Dedifferentiated amniotic fluid mesenchymal stem cell (primary cell): ENCODE data around the gene RAD51B.

Experiments used
- DNase-seq: peaks from one replicate; pipeline ENCODE4 v3.0.0-alpha.2; 2016; ENCODE audit errors: extremely low spot score

The RAD51B gene

GRCh38 chr14:68486033-68486732 lies 666.6 kb downstream of the RAD51B start:
- DNase-seq, result no peak

GRCh38 chr14:68486809-68487208 lies 667.2 kb downstream of the RAD51B start:
- DNase-seq, result no peak

GRCh38 chr14:68487805-68488590 lies 668.4 kb downstream of the RAD51B start:
- DNase-seq, result no peak

GRCh38 chr14:68491793-68492192 lies 672.2 kb downstream of the RAD51B start:
- no peak for DNase-seq

- DNase-seq, result no peak
Observed at GRCh38 chr14:68492381-68493151, 673.0 kb downstream of the RAD51B start.

GRCh38 chr14:68493152-68493911 lies 673.8 kb downstream of the RAD51B start:
- DNase-seq, result no peak

GRCh38 chr14:68495101-68496039 lies 675.8 kb downstream of the RAD51B start:
- DNase-seq, result no peak

GRCh38 chr14:68497011-68497410 lies 677.4 kb downstream of the RAD51B start:
- DNase-seq, result no peak

GRCh38 chr14:68499451-68499850 lies 679.9 kb downstream of the RAD51B start:
- DNase-seq, result no peak

- no peak for DNase-seq
Observed at GRCh38 chr14:68501171-68501570, 681.6 kb downstream of the RAD51B start.

GRCh38 chr14:68501614-68502052 lies 682.1 kb downstream of the RAD51B start:
- no peak for DNase-seq

- no peak for DNase-seq
Observed at GRCh38 chr14:68502230-68502629, 682.7 kb downstream of the RAD51B start.

GRCh38 chr14:68503186-68503825 lies 683.7 kb downstream of the RAD51B start:
- DNase-seq, result no peak

GRCh38 chr14:68504861-68505260 lies 685.3 kb downstream of the RAD51B start:
- DNase-seq, result no peak

GRCh38 chr14:68506021-68506644 lies 686.6 kb downstream of the RAD51B start:
- no peak for DNase-seq

- DNase-seq, result no peak
Observed at GRCh38 chr14:68506645-68507419, 687.3 kb downstream of the RAD51B start.

GRCh38 chr14:68507544-68508081 lies 688.0 kb downstream of the RAD51B start:
- DNase-seq, result no peak

GRCh38 chr14:68508581-68508980 lies 689.0 kb downstream of the RAD51B start:
- no peak for DNase-seq
